RWPE2 (cell line): Measurements from ENCODE around the gene GAS6.

ENCODE experiments used
- ATAC-seq: fragments of 200-7000 bp; cut with Tn5 transposase; 3 replicates; pipeline ENCODE4 v1.9.1; 2021; ENCODE audit warnings: low read depth
- DNase-seq: peaks from one replicate; pipeline ENCODE4 v3.0.0-alpha.2; 2020; ENCODE audit warnings: low spot score
- H3K27ac ChIP-seq: fragments of 450-650 bp; 2 replicates; pipeline ENCODE4 v1.5.1; 2017; ENCODE audit warnings: mild to moderate bottlenecking; ENCODE audit not compliant: poor library complexity, severe bottlenecking
- H3K27me3 ChIP-seq: fragments of 250-450 bp; sonication (Bioruptor Pico); 2 replicates; pipeline ENCODE4 v1.5.1; 2021; ENCODE audit warnings: mild to moderate bottlenecking, moderate library complexity; ENCODE audit not compliant: insufficient read depth, poor library complexity, severe bottlenecking
- H3K36me3 ChIP-seq: fragments of 250-450 bp; sonication (Bioruptor Pico); 2 replicates; pipeline ENCODE4 v1.5.1; 2020; ENCODE audit warnings: low read depth, mild to moderate bottlenecking, moderate library complexity
- H3K4me1 ChIP-seq: fragments of 250-450 bp; sonication (Bioruptor Pico); 2 replicates; pipeline ENCODE4 v1.5.1; 2021; ENCODE audit warnings: mild to moderate bottlenecking, moderate library complexity; ENCODE audit not compliant: insufficient read depth, poor library complexity, severe bottlenecking
- H3K4me3 ChIP-seq: fragments of 250-450 bp; sonication (Bioruptor Pico); 2 replicates; pipeline ENCODE4 v1.5.1; 2021; ENCODE audit warnings: mild to moderate bottlenecking, moderate library complexity; ENCODE audit not compliant: severe bottlenecking
- H3K9me3 ChIP-seq: fragments of 250-450 bp; sonication (Bioruptor Pico); 2 replicates; pipeline ENCODE4 v1.5.1; 2021; ENCODE audit warnings: mild to moderate bottlenecking, moderate library complexity; ENCODE audit not compliant: severe bottlenecking
- TF ChIP-seq, protein P1 (sequence below): fragments of 450-650 bp; IDR thresholded peaks from one replicate; pipeline ENCODE4 v1.5.1; 2017; ENCODE audit warnings: mild to moderate bottlenecking, moderate library complexity; ENCODE audit not compliant: poor library complexity, severe bottlenecking

The GAS6 gene

DNA sequence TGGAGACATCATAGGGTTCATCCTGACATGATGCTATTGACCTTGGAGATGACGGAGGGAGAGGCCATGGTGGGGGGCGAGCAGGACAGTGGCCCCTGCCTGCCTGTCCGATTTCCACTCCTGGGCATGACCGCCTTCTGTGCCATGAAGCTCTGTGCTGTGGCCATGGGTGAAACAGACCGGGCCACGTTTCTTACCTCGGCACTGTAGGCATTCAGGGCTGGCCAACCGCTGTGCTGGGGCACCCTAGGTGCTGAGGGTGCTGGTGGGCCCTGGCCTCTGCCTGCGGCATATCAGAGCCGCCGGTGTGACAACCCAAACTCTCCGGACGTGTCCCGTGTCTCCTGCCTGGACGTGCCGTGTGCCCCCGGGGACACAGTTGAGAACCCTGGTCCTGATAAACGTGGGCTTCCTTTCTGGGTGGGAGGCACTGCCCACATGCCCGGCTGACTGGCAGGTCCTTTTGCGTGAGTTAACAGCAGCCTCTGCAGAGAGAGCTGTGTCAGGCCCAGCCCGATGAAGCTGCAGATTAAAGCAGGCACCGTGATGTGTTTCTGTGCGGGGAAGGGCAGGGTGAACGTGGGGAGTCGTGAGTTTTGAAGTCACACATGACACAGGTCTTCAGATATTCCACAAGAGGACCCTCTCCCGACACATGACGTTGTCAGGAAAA is 58.3 kb downstream of the GAS6 start:
- Histone ChIP-seq H3K4me1 (no peaks in the 10 kb centered on the region), H3K27me3 (no peaks in the 10 kb centered on the region), H3K4me3 (no peak overlapping the region), H3K9me3 (no peaks in the 10 kb centered on the region), H3K36me3 (no peaks in the 10 kb centered on the region), H3K27ac (no peak overlapping the region)
- TF ChIP-seq, protein P1, sequence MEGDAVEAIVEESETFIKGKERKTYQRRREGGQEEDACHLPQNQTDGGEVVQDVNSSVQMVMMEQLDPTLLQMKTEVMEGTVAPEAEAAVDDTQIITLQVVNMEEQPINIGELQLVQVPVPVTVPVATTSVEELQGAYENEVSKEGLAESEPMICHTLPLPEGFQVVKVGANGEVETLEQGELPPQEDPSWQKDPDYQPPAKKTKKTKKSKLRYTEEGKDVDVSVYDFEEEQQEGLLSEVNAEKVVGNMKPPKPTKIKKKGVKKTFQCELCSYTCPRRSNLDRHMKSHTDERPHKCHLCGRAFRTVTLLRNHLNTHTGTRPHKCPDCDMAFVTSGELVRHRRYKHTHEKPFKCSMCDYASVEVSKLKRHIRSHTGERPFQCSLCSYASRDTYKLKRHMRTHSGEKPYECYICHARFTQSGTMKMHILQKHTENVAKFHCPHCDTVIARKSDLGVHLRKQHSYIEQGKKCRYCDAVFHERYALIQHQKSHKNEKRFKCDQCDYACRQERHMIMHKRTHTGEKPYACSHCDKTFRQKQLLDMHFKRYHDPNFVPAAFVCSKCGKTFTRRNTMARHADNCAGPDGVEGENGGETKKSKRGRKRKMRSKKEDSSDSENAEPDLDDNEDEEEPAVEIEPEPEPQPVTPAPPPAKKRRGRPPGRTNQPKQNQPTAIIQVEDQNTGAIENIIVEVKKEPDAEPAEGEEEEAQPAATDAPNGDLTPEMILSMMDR: no peak
- no peak for ATAC-seq
- DNase-seq: no peak

DNA sequence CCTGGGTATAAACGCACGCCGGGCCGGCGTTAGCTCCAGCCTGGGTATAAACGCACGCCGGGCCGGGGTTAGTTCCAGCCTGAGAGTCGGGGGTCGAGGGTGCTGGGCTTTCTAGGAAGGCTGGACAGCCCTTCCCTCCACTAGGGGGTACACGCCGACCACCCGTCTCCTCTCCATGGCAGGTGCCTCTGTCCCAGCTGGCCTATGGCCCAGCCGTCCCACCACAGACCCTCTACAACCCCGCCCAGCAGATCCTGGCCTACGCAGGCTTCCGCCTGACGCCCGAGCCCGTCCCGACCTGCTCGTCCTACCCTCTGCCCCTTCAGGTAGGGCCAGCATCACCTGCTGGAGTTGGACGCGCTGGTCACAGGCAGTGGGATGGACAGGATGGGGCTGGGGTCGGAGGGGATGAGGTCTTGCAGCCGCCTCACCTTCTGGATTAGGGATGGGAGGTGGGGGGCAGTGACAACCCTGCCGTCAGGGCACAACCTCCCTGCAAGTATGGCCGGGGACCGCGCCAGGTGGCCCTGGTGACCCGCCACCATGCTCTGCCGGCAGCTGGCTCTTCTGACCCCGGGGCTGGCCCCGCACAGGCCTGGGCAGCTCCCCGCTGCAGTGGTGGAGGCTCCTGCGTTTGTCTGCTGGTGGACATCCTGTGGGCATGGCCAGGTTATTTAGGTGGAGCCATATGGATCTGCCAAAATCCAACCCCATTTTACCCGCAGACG is 59.0 kb downstream of the GAS6 start:
- Histone ChIP-seq H3K27me3 (no peaks in the 10 kb centered on the region), H3K27ac (no peak overlapping the region), H3K4me3 (no peak overlapping the region), H3K4me1 (no peaks in the 10 kb centered on the region), H3K9me3 (no peaks in the 10 kb centered on the region), H3K36me3 (no peaks in the 10 kb centered on the region)
- DNase-seq (peak; percentile 52), ATAC-seq (no peak)
- TF ChIP-seq, protein P1: no peak

DNA sequence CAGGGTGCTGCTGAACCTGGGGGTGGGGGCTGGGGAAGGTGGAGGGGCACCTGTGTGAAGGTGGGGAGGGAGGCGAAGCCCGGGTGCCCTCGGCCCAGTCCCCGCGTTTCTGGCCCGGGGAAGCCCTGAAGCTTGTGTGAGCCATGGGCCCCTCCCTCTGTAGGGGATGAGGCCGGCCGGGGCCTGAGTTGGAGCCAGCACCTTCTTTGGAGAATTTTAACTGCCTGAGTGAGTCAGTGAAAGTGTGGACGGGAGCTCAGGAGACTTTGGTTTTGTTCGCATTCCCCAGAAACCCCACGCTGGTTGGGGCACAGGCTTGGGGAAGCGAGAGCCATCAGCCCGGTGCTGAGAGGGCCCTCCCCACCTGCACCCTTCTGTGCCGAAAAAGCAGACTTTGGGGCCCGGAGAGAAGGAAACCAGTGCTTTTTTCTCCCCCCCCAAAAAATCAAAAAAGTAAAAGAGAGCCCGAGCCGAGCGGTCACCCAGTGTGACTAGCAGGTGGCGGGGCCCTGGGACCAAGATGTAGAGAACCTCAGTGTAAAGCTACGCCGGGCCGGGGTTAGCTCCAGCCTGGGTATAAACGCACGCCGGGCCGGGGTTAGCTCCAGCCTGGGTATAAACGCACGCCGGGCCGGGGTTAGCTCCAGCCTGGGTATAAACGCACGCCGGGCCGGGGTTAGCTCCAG is 59.7 kb downstream of the GAS6 start:
- TF ChIP-seq, protein P1: no peak
- Histone ChIP-seq H3K27ac (no peak overlapping the region), H3K4me1 (no peaks in the 10 kb centered on the region), H3K27me3 (no peaks in the 10 kb centered on the region), H3K36me3 (no peaks in the 10 kb centered on the region), H3K4me3 (no peak overlapping the region), H3K9me3 (no peaks in the 10 kb centered on the region)
- ATAC-seq (no peak), DNase-seq (peak; percentile 35)

DNA sequence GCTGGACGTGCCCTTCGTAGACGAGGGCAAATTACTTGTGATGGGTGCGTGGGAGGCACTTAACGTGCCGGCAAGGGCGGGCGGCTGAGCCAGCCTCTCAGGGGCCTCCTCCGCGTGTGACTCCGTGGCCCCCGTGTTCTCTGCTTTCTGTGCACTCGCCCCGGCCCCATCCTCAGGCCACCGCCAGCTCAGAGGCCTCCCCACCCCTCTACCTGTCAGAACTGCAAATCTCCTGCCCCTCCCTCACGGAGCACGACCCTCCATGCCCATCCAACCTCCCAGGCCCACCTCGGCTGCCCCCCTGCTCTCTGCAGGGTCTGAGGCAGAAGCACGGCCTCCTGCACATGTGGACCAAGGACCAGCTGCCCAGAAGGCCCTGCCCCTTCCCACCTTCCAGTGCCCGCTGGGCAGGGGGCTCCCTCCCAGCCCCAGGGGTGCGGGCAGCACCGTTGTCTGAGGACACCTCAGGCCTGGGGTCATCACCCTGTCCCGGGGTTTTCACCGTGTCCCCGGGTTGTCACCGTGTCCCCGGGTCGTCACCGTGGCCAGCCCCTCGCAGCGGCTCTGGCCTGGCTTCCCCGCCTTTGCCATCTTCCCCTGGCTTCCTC is 60.4 kb downstream of the GAS6 start:
- no peaks in the 10 kb centered on the region for H3K4me1 ChIP-seq
- no peak for ATAC-seq
- peak; percentile 51 for DNase-seq
- H3K27ac ChIP-seq: no peak overlapping the region
- H3K4me3 ChIP-seq: no peak overlapping the region
- H3K9me3 ChIP-seq: no peaks in the 10 kb centered on the region
- TF ChIP-seq, protein P1: no peak
- no peaks in the 10 kb centered on the region for H3K27me3 ChIP-seq
- H3K36me3 ChIP-seq: no peaks in the 10 kb centered on the region
